HG02763 (cell line): ENCODE data around the gene SMPD1.
A peak's percentile ranks its signal among the peaks of the same experiment; 100 is the strongest.
"Not testable (repeated sequence)": the region's sequence is repeated elsewhere in the genome, so short reads cannot be mapped to it uniquely, and the experiment has no call there.

Experiments used
- ATAC-seq: cut with Tn5 transposase; IDR thresholded peaks from one replicate; pipeline ENCODE4 v1.9.1; 2021; ENCODE audit warnings: mild to moderate bottlenecking, moderate library complexity; ENCODE audit not compliant: unreplicated experiment

Gene SMPD1

DNA sequence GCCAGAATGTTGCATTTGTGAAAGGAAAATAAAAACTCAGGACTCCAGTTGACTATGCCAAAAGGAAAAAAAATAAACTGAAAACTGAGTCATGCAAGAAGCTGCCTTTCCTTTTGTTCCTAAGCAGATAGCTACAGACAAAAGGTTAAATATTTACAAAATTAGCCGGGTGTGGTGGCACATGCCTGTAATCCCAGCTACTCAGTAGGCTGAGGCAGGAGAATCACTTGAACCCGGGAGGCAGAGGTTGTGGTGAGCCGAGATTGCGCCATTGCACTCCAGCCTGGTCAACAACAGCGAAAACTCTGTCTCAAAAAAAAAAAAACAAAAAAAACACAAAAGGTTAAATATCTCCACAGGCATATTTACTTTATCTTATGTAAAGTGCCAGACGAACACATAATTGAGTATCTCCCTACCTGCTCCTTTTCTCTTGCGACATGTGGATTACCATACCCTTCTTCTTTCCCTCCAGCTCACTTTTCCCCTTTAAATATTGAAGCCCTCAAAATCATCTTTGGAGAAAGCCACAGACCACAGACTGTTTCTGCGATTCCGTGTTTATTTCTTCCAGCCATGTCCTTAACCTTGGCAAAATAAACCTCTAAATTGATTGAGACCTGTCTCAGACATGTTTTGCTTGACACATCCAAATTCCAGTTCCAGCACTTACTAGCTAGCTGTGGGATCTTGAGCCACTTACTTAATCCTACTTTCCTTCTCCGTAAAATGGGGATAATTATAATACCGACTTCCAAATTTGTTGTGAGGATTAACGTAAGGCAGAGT is 2.3 kb upstream of the SMPD1 start:
- no peak for ATAC-seq

- ATAC-seq = no peak
These were observed 1.5 kb upstream of the SMPD1 start for GRCh38 chr11:6388748-6389147.

DNA sequence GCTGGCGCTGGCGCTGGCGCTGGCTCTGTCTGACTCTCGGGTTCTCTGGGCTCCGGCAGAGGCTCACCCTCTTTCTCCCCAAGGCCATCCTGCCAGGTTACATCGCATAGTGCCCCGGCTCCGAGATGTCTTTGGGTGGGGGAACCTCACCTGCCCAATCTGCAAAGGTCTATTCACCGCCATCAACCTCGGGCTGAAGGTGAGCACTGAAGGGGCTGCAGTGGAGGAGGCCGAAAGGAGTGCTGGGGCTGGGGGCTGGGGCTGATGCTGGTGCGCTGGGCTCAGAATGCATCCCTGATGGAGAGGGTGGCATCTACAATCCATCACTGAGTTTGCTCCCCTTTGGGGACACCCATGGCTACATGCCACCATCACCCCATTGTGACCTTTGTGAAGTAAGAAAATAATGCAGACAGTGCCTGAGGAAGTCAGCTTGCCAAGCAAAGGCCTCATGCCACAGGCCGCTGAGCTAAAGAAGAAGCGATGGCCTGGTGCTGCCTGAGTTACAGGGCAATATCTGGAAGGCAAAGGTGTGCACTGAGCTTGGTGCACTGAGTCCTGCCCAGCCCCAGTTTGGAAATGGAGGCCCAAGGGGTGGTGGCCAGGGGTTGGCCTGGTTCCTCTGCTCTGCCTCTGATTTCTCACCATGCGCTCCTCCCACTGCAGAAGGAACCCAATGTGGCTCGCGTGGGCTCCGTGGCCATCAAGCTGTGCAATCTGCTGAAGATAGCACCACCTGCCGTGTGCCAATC is 620 bp downstream of the SMPD1 start:
- no peak for ATAC-seq

- ATAC-seq = no peak
These were observed 1.4 kb downstream of the SMPD1 start for GRCh38 chr11:6391537-6392134.

GRCh38 chr11:6392251-6392650 is 2.0 kb downstream of the SMPD1 start:
- ATAC-seq = not testable (repeated sequence)

- ATAC-seq = no peak
These were observed 3.9 kb downstream of the SMPD1 start for GRCh38 chr11:6393989-6394670.

- ATAC-seq = no peak
These were observed 5.3 kb downstream of the SMPD1 start for GRCh38 chr11:6395470-6396060.

GRCh38 chr11:6397156-6397555 is 6.9 kb downstream of the SMPD1 start:
- ATAC-seq = no peak

- no peak for ATAC-seq
These were observed 7.4 kb downstream of the SMPD1 start for GRCh38 chr11:6397636-6398035.

GRCh38 chr11:6400431-6401345 is 10.4 kb downstream of the SMPD1 start:
- ATAC-seq = no peak

DNA sequence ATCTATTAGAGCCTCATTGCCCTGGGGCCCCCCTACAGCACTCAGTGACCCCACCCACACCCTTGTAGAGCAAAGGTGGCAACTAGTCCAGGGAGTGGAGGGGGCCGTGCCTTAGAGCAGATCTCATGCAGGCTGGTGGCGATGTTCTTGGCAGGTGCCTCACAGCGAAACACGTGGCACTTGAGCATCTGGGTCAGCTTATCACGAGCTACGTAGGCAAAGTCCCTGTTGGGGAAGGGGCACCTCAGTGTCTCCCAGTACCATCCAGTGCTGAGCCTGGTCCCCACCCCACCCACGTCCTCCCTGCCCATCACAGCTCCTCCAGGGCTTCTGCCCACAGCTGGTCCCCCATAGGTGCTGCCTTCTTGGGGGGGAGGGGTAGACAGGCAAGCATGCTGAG is 11.2 kb downstream of the SMPD1 start:
- ATAC-seq = no peak

- peak; percentile 39 for ATAC-seq
These were observed 11.8 kb downstream of the SMPD1 start for GRCh38 chr11:6402061-6402470.

- ATAC-seq = peak; percentile 91
These were observed 12.3 kb downstream of the SMPD1 start for GRCh38 chr11:6402561-6402981.

DNA sequence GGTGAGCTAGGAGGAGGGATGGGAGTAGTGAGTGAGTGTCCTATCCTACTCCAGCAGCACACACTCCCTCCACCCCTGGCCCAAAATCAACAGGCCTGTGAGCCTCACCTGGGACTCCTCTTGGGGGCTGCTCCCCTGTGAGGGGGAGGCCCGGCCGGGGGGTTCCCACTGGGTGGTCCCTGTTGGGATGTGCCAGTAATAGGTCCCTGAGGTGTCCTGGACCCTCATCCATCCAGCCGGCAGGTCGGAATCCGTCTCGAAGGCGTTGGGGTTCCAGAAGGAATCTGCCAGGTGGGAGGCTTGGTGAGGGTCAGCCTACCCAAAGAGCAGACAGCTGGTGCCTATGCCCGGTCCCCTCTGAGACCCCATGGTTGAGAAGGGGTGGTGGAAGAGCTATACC is 13.3 kb downstream of the SMPD1 start:
- no peak for ATAC-seq

GRCh38 chr11:6404342-6405051 is 14.2 kb downstream of the SMPD1 start:
- no peak for ATAC-seq

DNA sequence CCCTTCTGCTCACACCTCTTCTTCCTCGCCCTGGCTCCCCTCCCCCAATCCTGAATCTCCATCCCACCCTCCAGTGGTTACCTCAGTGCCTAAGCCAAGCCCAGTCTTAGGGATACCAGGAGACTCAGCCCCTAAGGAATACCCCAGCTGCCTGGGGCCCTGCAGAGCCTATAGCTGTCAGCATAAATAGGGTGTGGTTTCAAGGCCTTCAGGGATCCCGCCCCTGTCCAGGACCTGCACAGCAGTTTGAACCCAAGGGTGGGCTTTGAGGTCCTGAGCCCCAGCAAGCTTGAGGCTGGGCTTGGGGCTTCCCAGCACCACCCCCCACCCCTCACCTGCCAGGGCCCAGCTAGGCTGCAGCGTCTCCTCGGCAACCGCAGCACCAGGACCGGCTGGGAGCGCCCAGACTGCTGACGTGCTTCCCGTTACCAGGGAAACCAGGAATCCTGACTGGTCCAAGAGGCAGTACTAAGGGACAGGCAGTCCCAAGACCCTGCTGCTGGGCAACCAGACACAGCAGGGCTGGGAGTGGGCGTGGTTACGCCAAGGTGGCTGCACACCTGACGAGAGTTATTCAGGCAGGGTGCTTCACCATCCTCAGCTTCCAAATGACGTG is 14.9 kb downstream of the SMPD1 start:
- ATAC-seq = no peak

GRCh38 chr11:6405846-6406245 is 15.6 kb downstream of the SMPD1 start:
- ATAC-seq = no peak

- ATAC-seq = no peak
These were observed 16.1 kb downstream of the SMPD1 start for GRCh38 chr11:6406370-6406769.
